ENCODE measurements around the gene CLASP1.

DNA sequence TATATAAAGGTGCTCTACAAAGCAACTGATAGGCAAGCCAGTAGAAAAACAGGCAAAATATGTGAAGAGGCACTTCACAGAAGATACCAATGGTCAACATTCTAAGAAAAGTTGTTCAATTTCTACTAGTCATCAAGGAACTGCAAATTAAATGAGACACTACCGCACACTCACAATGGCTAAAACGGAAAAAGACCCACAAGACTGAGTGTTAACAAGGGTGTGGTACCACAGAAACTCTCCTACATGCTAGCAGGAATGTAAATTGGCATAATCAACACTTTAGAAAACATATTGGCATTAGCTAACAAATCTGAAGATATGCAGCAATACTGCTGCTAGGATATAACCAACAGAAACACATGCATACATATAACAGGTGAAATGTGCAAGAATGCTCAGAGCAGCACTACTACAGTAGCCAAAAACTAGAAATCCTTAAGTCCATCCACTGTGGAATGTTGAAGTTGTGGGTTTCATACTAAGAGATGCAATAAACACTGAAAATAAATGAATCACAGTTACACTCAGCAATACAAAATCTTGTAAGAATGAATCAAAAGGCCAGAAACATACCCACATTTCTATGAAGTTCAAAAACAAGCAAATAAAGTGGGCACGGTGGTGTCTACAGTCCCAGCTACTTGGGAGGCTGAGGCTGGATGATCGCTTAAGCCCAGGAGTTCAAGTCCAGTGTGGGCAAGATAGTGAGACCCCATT, 109.4 kb downstream of the CLASP1 start:
- TF ChIP-seq EZH2phosphoT487 (IDR thresholded peaks at IDR 0.05; ENCODE audit: insufficient read depth, low read depth) = no peak
- no peak for TF ChIP-seq EZH2 (IDR thresholded peaks at IDR 0.05; ENCODE audit: insufficient read depth, poor library complexity, severe bottlenecking)

Measured in GM23248 (cell line).